ENCODE results near the gene NRXN3. TPM values are rescaled to one million over a fixed set of nuclear protein-coding genes. Genes with fewer than 3 reads are reported as not detected.

NRXN3 gene
- total RNA-seq, 1 donor from 2014 or later = 4.8 TPM

- DNase-seq (ENCODE audit: extremely low read depth, low read depth, low spot score) = no peak
Observed at GRCh38 chr14:78857974-78858373, 687.8 kb downstream of the NRXN3 start.

DNA sequence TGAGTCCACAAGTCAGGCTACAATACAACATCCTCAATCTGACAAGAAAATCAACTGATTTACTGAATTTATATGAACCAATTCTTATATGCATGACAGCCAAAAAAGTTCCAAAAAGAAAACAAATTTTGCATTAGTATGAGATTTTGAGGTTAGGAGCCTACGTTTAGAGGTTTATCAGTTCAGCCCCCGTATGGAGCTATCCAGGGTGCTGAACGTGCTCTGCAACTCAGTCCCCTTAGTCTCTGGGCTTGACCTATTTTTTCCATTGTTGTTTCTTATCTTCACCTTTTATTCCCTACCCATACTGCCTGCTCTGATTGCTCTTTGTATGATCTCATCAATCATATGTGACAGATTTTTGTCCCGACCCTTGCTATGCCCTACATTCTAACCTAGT lies 693.0 kb downstream of the NRXN3 start:
- DNase-seq (ENCODE audit: extremely low read depth, low read depth, low spot score) = no peak

- no peak for DNase-seq (ENCODE audit: extremely low read depth, low read depth, low spot score)
Observed at GRCh38 chr14:78872837-78873236, 702.7 kb downstream of the NRXN3 start.

GRCh38 chr14:78873581-78873980 lies 703.4 kb downstream of the NRXN3 start:
- no peak for DNase-seq (ENCODE audit: extremely low read depth, low read depth, low spot score)

- DNase-seq (ENCODE audit: extremely low read depth, low read depth, low spot score) = no peak
Observed at GRCh38 chr14:78875049-78875448, 704.9 kb downstream of the NRXN3 start.

DNA sequence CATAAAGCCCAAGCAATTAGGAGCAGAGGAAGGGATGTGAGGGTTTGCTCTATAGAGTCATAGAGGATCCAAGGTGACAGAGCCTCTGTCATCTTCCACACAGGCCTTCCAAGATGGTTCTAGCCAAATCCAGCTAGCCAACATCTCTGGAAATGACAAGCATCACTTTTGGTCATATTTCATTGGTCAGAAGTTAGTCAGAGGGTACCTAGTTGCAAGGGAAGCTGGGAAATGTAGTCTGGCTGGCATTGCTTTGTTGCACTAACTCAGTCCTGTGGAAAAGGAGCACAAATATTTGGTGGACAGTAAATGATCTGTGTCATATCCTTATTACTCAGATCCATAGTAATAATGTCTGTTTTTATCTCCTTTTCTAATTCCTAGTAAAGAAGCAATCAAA lies 715.7 kb downstream of the NRXN3 start:
- DNase-seq (ENCODE audit: extremely low read depth, low read depth, low spot score) = no peak

DNA sequence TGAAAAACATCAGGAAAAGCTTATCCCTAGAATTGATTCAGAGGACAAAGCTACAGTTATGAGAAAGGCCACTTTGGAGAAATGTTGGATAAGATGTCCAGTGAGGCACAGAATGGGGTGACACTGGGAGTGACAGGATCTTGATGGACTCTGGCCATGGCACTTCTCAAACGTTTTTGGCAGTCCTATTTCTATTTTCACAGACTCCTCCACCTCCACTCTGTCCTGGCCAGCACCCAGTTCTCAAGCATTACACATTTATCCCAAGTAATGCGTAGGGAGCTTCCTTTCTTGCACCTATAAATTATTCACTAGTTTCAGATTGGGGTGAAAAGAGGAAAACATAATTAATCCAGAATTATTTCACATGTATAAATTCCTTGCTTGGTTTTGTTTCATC lies 727.3 kb downstream of the NRXN3 start:
- no peak for DNase-seq (ENCODE audit: extremely low read depth, low read depth, low spot score)

DNA sequence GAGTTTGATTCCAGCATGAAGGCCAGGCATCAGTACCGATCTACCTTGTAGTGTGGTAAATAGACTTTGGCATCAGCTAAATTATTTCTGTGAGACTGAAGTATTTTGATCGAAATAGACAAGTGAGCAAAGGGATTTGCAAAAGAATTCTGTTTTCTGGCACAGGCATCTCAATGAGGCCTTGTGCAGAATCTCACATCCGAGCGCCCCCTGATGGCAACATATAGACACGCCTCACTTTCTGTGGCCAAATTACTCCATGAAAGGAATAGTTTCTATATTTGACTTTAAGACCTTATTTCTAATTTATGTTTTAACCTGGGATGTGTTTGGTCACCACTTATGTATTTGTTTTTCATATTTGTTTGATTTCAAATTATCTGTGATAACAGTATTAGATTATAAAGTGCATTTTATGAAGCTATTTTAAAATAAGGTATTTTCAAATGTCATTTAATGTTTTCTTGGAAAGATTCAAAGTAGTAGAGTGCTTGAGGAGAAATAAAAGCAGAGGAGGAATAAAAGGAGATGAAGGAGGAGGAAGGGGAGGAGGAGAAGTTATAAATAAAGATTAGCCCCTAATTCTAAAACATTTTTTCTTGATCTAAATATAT lies 731.9 kb downstream of the NRXN3 start:
- no peak for DNase-seq (ENCODE audit: extremely low read depth, low read depth, low spot score)

- DNase-seq (ENCODE audit: extremely low read depth, low read depth, low spot score) = no peak
Observed at GRCh38 chr14:78904094-78904493, 733.9 kb downstream of the NRXN3 start.

DNA sequence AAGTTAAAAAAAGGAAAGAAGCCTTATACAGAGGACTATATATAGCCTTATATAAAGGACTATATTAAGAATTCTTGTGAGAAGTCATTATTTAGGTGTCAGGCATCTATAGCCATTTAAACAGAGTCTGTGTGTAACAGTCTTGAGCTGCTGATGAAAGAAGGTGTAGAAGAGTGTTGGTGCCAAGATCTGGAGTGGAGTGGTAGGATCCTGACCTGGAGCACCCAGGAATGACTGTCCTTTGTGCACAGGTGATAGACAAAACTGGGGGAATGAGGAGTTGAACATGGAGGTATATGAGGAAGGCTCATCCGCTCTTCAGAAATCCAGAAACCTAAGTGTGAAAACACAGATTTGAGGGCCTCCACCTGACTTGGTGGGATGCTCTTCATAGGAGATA lies 747.3 kb downstream of the NRXN3 start:
- no peak for DNase-seq (ENCODE audit: extremely low read depth, low read depth, low spot score)

- peak; percentile 88 for DNase-seq (ENCODE audit: extremely low read depth, low read depth, low spot score)
Observed at GRCh38 chr14:78921856-78922255, 751.7 kb downstream of the NRXN3 start.

GRCh38 chr14:78927261-78927660 lies 757.1 kb downstream of the NRXN3 start:
- no peak for DNase-seq (ENCODE audit: extremely low read depth, low read depth, low spot score)

DNA sequence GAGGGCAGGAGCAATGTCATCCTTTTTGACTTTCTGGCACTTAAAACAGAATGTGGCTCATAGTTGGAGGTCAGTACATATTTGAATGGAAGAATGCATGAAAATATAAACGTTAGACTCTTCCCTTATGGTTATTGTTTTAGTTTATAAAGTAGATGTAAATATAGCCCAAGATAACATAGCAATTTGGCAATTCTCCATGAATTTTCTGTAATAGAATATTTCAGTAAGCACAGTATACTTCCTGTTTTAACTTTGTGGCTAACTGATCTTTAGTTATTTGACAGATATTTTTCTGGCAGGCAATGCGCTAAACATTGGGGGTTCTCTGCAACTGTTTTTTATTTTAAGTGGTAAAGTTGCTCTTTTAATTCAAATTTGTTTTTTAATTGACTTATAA lies 763.0 kb downstream of the NRXN3 start:
- no peak for DNase-seq (ENCODE audit: extremely low read depth, low read depth, low spot score)

GRCh38 chr14:78933948-78934524 lies 763.9 kb downstream of the NRXN3 start:
- DNase-seq (ENCODE audit: extremely low read depth, low read depth, low spot score) = no peak

- DNase-seq (ENCODE audit: extremely low read depth, low read depth, low spot score) = no peak
Observed at GRCh38 chr14:78946949-78947348, 776.8 kb downstream of the NRXN3 start.

DNA sequence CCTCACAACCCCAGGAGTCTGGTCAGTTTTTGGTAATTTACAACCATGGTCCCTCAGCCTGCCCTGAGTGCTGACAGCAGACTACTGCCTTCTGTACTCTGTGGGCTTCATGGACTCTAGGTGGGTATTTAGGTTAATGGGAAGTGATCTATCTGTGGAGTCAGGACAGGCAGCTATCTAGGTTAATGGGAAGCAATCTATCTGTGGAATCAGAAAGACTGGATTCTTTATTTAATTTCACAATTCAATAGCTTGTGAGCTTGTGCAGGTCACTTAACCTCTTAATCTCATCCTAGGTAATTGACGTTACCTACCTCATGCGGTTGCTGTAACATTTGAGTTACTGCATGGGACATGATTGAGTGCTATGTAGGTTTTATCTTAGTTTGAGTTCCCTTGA lies 777.5 kb downstream of the NRXN3 start:
- no peak for DNase-seq (ENCODE audit: extremely low read depth, low read depth, low spot score)

DNA sequence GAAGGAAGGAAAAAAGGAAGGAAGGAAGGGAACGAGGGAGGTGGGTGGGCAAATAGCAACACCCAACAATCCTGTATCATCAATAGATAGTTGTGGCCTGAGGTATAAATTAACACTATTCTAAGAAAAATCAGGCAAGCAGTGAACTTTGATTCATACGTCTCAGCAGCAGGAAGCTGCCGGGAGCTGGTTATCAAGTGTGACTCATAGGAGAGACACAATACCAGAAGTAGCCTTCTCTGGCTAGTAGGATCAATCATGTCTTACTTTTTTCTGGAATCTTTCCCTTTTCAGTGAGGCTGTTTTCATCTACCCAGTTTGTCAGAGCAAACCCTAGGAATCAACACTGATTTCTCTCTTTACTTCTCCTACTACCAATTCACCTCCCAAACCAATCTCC lies 780.5 kb downstream of the NRXN3 start:
- DNase-seq (ENCODE audit: extremely low read depth, low read depth, low spot score) = no peak

DNA sequence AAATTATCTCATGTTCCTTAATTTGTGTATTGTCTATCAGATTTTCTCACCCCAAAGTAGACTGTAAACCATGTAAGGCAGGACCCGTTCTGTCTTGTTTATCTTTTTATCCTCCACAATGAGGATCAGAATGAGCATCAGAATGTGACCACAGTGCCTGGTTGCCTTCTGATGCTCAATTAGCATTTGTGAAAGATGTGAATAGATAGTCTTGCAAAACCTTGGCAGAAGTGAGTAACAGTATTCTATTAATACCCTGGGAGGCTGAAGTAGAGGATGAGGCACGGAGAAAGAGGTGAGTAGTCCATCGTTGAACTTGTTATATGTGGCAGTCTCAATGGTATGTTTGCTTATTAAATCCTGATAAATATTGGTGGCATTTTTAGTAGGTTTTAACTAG lies 781.4 kb downstream of the NRXN3 start:
- DNase-seq (ENCODE audit: extremely low read depth, low read depth, low spot score) = no peak

- no peak for DNase-seq (ENCODE audit: extremely low read depth, low read depth, low spot score)
Observed at GRCh38 chr14:78959674-78960264, 789.6 kb downstream of the NRXN3 start.

GRCh38 chr14:78967111-78967809 lies 797.1 kb downstream of the NRXN3 start:
- DNase-seq (ENCODE audit: extremely low read depth, low read depth, low spot score) = no peak

DNA sequence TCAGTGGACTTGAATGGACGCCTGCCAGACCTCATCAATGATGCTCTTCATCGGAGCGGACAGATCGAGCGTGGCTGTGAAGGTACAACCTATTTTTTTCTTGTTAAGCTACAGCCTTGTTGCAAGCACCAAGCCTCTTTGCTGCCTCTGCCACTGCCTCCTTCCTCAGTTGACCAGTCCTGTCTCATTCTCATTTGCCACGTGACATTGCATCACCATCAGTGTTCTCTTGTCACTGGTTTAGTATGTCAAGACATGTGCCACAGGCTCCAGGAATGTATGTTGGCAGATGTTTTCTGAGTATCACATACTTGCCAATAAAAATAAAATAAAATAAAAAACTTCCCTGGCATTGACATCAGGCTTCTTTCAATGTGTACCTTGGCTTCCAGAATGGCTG lies 798.1 kb downstream of the NRXN3 start:
- no peak for DNase-seq (ENCODE audit: extremely low read depth, low read depth, low spot score)

DNA sequence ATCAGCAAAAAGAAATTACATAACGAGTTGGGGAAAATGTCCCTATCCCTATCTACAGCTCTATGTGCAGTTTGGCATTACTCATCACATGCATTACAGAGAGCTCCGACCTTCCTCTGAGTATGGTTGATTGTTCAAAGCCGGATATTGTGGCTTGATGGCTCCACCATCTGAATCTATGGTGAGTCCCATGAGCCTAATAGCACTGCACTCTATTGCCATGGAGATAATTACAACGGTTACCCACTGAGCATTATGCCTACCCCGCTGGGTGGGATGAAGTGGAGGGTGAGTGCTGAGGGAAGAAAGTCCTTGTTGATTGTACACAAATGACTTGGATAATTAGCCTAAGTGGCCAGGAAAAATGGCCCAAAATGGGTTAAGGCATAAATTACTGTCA lies 800.5 kb downstream of the NRXN3 start:
- DNase-seq (ENCODE audit: extremely low read depth, low read depth, low spot score) = no peak

Measured in glomerular endothelial cell (primary cell).